ENCODE data around the gene ATG2B.
A peak's percentile ranks its signal among the peaks of the same experiment; 100 is the strongest.

ATG2B gene

DNA sequence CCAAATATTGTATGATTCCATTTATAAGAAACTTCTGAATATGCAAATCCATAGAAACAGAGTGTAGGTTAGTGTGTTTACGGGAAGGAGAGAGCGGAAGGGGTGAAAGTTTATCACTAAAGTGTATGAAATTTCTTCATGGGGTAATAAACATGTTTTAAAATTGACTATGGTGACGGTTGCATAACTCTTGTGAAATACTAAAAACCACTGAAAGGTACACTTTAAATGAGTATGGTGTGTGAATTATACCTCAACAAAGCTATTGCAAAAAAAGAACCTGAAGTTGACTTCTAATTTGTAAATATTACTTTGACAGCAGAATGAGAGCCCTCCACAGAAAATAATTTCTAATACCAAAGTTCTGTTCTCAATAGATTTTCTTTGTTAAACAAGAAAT lies 47.1 kb downstream of the ATG2B start:
- ATAC-seq (ENCODE audit: low read depth) = no peak
- no peak overlapping the region for H3K4me3 Mint-ChIP-seq
- DNase-seq (ENCODE audit: low spot score in 2 of 2) = no peak
- peaks cover 23% of the 10 kb centered on the region for H3K36me3 Mint-ChIP-seq
- H3K4me1 Mint-ChIP-seq = no peaks in the 10 kb centered on the region
- no peaks in the 10 kb centered on the region for H3K27me3 Mint-ChIP-seq
- no peak overlapping the region for H3K27ac Mint-ChIP-seq
- no peaks in the 10 kb centered on the region for H3K9me3 Mint-ChIP-seq

DNA sequence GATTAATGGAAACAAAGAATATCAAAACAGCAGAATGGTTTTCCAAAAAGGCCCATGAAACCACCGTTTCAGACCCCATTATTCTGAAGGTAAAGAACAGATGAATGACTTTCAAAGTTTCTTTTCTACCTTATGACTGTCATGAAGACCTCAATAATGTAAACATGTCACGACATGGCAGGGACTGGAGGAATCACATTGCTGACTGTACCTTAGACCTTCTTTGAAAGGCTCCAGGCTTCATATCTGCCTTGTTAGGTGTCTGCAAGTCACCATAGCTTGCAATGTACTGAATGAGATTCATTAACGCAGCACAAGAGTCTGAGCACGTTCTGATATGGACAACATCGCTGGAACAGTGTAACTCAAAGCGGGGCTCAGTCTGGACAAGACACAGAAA lies 52.2 kb downstream of the ATG2B start:
- Mint-ChIP-seq H3K27ac (no peak overlapping the region), H3K27me3 (no peaks in the 10 kb centered on the region), H3K4me1 (no peaks in the 10 kb centered on the region), H3K4me3 (no peak overlapping the region), H3K36me3 (peaks cover 35% of the 10 kb centered on the region), H3K9me3 (no peaks in the 10 kb centered on the region)
- ATAC-seq (ENCODE audit: low read depth) (no peak), DNase-seq (ENCODE audit: low spot score in 2 of 2) (no peak)

DNA sequence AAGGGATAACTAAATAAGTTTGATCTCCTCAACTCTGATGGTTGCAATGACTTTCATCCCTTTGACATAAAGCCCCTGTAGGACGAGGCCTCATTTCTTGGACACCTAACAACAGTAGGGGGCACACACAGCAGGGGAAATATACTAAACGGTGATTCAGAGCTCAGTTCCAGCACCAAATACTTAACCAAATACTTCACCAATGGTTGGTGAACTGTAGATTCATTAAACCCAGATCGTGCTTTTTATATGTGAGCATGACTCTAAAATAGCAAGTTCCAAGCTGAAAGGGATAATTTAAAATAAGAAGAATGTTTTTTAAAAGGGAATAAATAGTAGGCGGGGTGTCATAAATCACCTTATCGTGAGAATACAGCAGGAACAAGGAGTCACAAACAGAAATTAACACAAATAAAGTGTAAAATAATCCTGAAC lies 53.2 kb downstream of the ATG2B start:
- H3K4me3 Mint-ChIP-seq = no peak overlapping the region
- DNase-seq (ENCODE audit: low spot score in 2 of 2) = no peak
- H3K9me3 Mint-ChIP-seq = no peaks in the 10 kb centered on the region
- no peaks in the 10 kb centered on the region for H3K27me3 Mint-ChIP-seq
- peaks cover 26% of the 10 kb centered on the region for H3K36me3 Mint-ChIP-seq
- no peaks in the 10 kb centered on the region for H3K4me1 Mint-ChIP-seq
- no peak overlapping the region for H3K27ac Mint-ChIP-seq
- ATAC-seq (ENCODE audit: low read depth) = no peak

GRCh38 chr14:96309133-96309895 lies 53.8 kb downstream of the ATG2B start:
- H3K9me3 Mint-ChIP-seq = no peaks in the 10 kb centered on the region
- DNase-seq (ENCODE audit: low spot score in 2 of 2) (no peak), ATAC-seq (ENCODE audit: low read depth) (no peak)
- peak overlapping the region; percentile 22 for H3K27ac Mint-ChIP-seq
- H3K36me3 Mint-ChIP-seq = peaks cover 27% of the 10 kb centered on the region
- H3K27me3 Mint-ChIP-seq = no peaks in the 10 kb centered on the region
- no peaks in the 10 kb centered on the region for H3K4me1 Mint-ChIP-seq
- H3K4me3 Mint-ChIP-seq = no peak overlapping the region

- H3K27me3 Mint-ChIP-seq = no peaks in the 10 kb centered on the region
- no peak for ATAC-seq (ENCODE audit: low read depth)
- peaks cover 24% of the 10 kb centered on the region for H3K36me3 Mint-ChIP-seq
- H3K4me1 Mint-ChIP-seq = no peaks in the 10 kb centered on the region
- no peak overlapping the region for H3K27ac Mint-ChIP-seq
- H3K9me3 Mint-ChIP-seq = no peaks in the 10 kb centered on the region
- DNase-seq (ENCODE audit: low spot score in 2 of 2) = no peak
- H3K4me3 Mint-ChIP-seq = no peak overlapping the region
Observed at GRCh38 chr14:96307434-96307833, 55.7 kb downstream of the ATG2B start.

GRCh38 chr14:96304956-96305355 lies 58.2 kb downstream of the ATG2B start:
- Mint-ChIP-seq H3K4me3 (no peak overlapping the region), H3K4me1 (no peaks in the 10 kb centered on the region), H3K27me3 (no peaks in the 10 kb centered on the region), H3K9me3 (no peaks in the 10 kb centered on the region), H3K36me3 (peaks cover 24% of the 10 kb centered on the region), H3K27ac (no peak overlapping the region)
- no peak for DNase-seq (ENCODE audit: low spot score in 2 of 2)
- ATAC-seq (ENCODE audit: low read depth) = no peak

DNA sequence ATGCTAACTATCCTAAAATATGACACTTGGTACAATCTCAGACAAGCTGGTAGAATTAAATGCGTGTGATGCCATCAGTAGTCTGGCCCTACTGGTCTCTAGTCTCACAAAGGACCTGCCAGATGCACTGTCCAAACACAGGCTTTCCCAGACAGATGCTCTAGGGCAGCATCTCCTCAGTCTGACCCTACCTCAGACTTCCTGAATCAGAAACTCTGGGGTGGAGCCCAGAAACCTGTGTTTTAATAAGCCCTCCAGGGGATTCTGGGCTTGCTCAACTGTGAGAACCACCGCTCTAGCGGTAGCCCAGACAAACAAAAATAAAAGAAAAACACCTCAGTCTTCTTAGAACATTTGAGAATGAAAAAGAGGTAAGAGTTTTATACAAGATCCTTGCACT lies 59.2 kb downstream of the ATG2B start:
- DNase-seq (ENCODE audit: low spot score in 2 of 2) = no peak
- no peaks in the 10 kb centered on the region for H3K9me3 Mint-ChIP-seq
- no peak overlapping the region for H3K27ac Mint-ChIP-seq
- H3K36me3 Mint-ChIP-seq = peaks cover 22% of the 10 kb centered on the region
- no peak for ATAC-seq (ENCODE audit: low read depth)
- no peak overlapping the region for H3K4me3 Mint-ChIP-seq
- H3K4me1 Mint-ChIP-seq = no peaks in the 10 kb centered on the region
- no peaks in the 10 kb centered on the region for H3K27me3 Mint-ChIP-seq

DNA sequence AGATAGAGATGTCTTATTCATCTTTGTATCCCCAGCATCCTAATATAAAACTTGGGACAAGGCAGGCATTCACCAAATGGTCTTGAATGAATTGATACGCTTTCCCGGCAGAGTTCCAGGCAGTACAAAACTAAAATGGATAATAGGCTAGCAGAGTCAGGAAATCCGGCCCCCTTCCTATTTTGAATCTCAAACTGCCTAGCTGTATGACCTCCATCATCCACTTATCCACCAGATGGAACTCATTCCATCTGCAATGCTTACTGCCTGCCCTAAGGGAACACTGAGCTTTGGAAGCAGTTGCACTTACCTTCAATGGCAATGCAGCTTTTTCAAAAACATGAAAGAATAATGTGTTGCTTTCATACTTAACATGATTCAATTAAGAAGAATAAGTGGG lies 63.7 kb downstream of the ATG2B start:
- H3K27ac Mint-ChIP-seq = peak overlapping the region; percentile 8
- no peaks in the 10 kb centered on the region for H3K4me1 Mint-ChIP-seq
- no peak overlapping the region for H3K4me3 Mint-ChIP-seq
- DNase-seq (ENCODE audit: low spot score in 2 of 2) (no peak), ATAC-seq (ENCODE audit: low read depth) (no peak)
- H3K9me3 Mint-ChIP-seq = no peaks in the 10 kb centered on the region
- H3K27me3 Mint-ChIP-seq = no peaks in the 10 kb centered on the region
- peaks cover 15% of the 10 kb centered on the region for H3K36me3 Mint-ChIP-seq

- Mint-ChIP-seq H3K4me1 (no peaks in the 10 kb centered on the region), H3K27me3 (no peaks in the 10 kb centered on the region), H3K9me3 (no peaks in the 10 kb centered on the region), H3K4me3 (no peak overlapping the region), H3K27ac (no peak overlapping the region), H3K36me3 (peaks cover 21% of the 10 kb centered on the region)
- ATAC-seq (ENCODE audit: low read depth) (no peak), DNase-seq (ENCODE audit: low spot score in 2 of 2) (no peak)
Observed at GRCh38 chr14:96297997-96298515, 65.1 kb downstream of the ATG2B start.

DNA sequence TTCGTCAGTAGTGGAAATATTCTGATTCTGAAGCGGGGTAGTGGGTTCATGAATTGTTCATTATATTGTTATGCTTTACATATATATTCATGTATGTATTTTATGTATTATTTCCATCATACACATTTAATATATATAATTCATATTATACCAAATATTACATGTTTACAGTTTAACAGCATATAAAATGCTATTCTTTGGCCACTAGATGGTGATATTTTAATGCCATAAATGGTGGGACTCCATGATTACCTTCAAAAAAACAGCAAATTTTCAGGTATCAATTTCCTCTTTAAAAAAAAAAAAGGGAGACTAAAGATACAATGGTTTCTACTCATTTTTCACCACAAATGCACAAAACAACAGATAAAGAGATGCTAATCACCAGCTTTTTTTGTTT lies 66.1 kb downstream of the ATG2B start:
- Mint-ChIP-seq H3K27ac (no peak overlapping the region), H3K27me3 (no peaks in the 10 kb centered on the region), H3K36me3 (peaks cover 21% of the 10 kb centered on the region), H3K4me3 (no peak overlapping the region), H3K4me1 (no peaks in the 10 kb centered on the region), H3K9me3 (no peaks in the 10 kb centered on the region)
- DNase-seq (ENCODE audit: low spot score in 2 of 2) (no peak), ATAC-seq (ENCODE audit: low read depth) (peak; percentile 55)

- H3K4me3 Mint-ChIP-seq = no peak overlapping the region
- peaks cover 19% of the 10 kb centered on the region for H3K36me3 Mint-ChIP-seq
- H3K9me3 Mint-ChIP-seq = no peaks in the 10 kb centered on the region
- H3K4me1 Mint-ChIP-seq = no peaks in the 10 kb centered on the region
- DNase-seq (ENCODE audit: low spot score in 2 of 2) (no peak), ATAC-seq (ENCODE audit: low read depth) (no peak)
- no peaks in the 10 kb centered on the region for H3K27me3 Mint-ChIP-seq
- no peak overlapping the region for H3K27ac Mint-ChIP-seq
Observed at GRCh38 chr14:96294246-96294645, 68.9 kb downstream of the ATG2B start.

- no peak overlapping the region for H3K4me3 Mint-ChIP-seq
- no peaks in the 10 kb centered on the region for H3K27me3 Mint-ChIP-seq
- ATAC-seq (ENCODE audit: low read depth) = no peak
- H3K27ac Mint-ChIP-seq = no peak overlapping the region
- DNase-seq (ENCODE audit: low spot score in 2 of 2) = no peak
- no peaks in the 10 kb centered on the region for H3K9me3 Mint-ChIP-seq
- no peaks in the 10 kb centered on the region for H3K4me1 Mint-ChIP-seq
- peaks cover 28% of the 10 kb centered on the region for H3K36me3 Mint-ChIP-seq
Observed at GRCh38 chr14:96287856-96288255, 75.3 kb downstream of the ATG2B start.

DNA sequence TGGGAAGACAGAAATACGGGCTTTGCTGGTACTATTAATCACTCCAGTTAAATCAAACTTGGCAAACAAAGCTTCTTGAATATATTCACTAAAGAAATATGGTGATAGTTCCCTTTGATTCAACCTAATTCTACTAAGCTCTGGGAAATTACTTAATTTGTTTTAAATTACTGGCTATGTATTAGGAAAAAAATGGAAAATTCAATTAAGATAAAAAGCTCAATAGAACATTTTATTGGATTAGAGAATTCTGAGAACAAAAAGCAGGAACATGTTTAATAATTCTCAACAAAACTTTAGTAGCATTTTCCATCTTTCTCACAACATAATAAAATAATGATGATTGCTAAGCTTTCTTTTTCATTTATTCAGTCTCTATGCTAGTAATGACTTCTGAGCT lies 76.9 kb downstream of the ATG2B start:
- no peak for ATAC-seq (ENCODE audit: low read depth)
- Mint-ChIP-seq H3K9me3 (no peaks in the 10 kb centered on the region), H3K36me3 (peaks cover 29% of the 10 kb centered on the region)

DNA sequence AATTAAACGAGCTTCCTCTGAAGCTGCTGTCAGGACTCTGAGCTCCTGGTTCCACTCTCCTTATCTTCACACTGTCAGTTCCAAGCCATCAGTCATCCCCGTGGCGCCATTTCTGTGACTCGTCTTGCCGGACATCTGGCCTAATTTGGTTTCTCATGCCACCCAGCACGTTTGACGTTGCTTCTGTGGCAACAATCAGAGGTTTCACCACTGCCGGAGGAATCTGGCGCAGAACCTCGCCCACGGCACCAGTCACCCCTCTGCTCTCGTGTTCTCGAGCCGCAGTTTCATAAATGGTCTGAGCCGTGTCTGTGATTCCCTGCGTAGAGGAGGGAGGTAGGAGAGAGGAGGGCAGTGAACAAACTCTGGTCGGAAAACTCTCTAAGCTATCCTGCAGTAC lies 77.5 kb downstream of the ATG2B start:
- Mint-ChIP-seq H3K4me1 (no peaks in the 10 kb centered on the region), H3K9me3 (no peaks in the 10 kb centered on the region), H3K36me3 (peaks cover 29% of the 10 kb centered on the region), H3K27me3 (no peaks in the 10 kb centered on the region), H3K4me3 (no peak overlapping the region), H3K27ac (no peak overlapping the region)
- ATAC-seq (ENCODE audit: low read depth) = no peak
- no peak for DNase-seq (ENCODE audit: low spot score in 2 of 2)

More for the DNA sequence above, 76.9 kb downstream of the ATG2B start:
- Mint-ChIP-seq H3K4me1 (no peaks in the 10 kb centered on the region), H3K27me3 (no peaks in the 10 kb centered on the region), H3K27ac (no peak overlapping the region), H3K4me3 (no peak overlapping the region)
- DNase-seq (ENCODE audit: low spot score in 2 of 2) = no peak

- no peak for ATAC-seq (ENCODE audit: low read depth)
- H3K27ac Mint-ChIP-seq = no peak overlapping the region
- no peak for DNase-seq (ENCODE audit: low spot score in 2 of 2)
- no peak overlapping the region for H3K4me3 Mint-ChIP-seq
- no peaks in the 10 kb centered on the region for H3K4me1 Mint-ChIP-seq
- H3K27me3 Mint-ChIP-seq = no peaks in the 10 kb centered on the region
- H3K36me3 Mint-ChIP-seq = peaks cover 25% of the 10 kb centered on the region
- no peaks in the 10 kb centered on the region for H3K9me3 Mint-ChIP-seq
Observed at GRCh38 chr14:96284430-96284829, 78.7 kb downstream of the ATG2B start.

All from memory B cell (primary cell).